H9 (cell line): ENCODE data around the gene ACER1. TPM values are rescaled to one million over a fixed set of nuclear protein-coding genes. Genes with fewer than 3 reads are reported as not detected.
A peak's percentile ranks its signal among the peaks of the same experiment; 100 is the strongest.

ENCODE experiments used
- DNase-seq: peaks from one replicate; pipeline ENCODE4 v3.0.0-alpha.2; 2017
- H2AFZ ChIP-seq: one replicate; pipeline ENCODE4 v1.6.1; 2013; ENCODE audit warnings: mild to moderate bottlenecking, low read length, control low read depth, moderate library complexity
- H2AK5ac ChIP-seq: 2 replicates; pipeline ENCODE4 v1.6.1; 2013; ENCODE audit warnings: low read length, control low read depth, mixed read lengths; ENCODE audit not compliant: insufficient read length
- H2BK120ac ChIP-seq: one replicate; pipeline ENCODE4 v1.6.1; 2013; ENCODE audit warnings: low read depth, mild to moderate bottlenecking, low read length, control low read depth, inconsistent platforms; ENCODE audit not compliant: poor library complexity, severe bottlenecking
- H2BK12ac ChIP-seq: 2 replicates; pipeline ENCODE4 v1.6.1; 2013; ENCODE audit warnings: low read length, control low read depth, mixed read lengths, low read depth; ENCODE audit not compliant: insufficient read length
- H2BK15ac ChIP-seq: 2 replicates; pipeline ENCODE4 v1.6.1; 2013; ENCODE audit warnings: low read depth, low read length, control low read depth
- H2BK20ac ChIP-seq: one replicate; pipeline ENCODE4 v1.6.1; 2013; ENCODE audit warnings: low read depth, mild to moderate bottlenecking, low read length, control low read depth, inconsistent platforms; ENCODE audit not compliant: poor library complexity, severe bottlenecking
- H2BK5ac ChIP-seq: 2 replicates; pipeline ENCODE4 v1.6.1; 2013; ENCODE audit warnings: low read length, control low read depth, mixed read lengths; ENCODE audit not compliant: insufficient read length
- H3K14ac ChIP-seq: 2 replicates; pipeline ENCODE4 v1.6.1; 2013; ENCODE audit warnings: low read length, control low read depth; ENCODE audit not compliant: insufficient read depth
- H3K18ac ChIP-seq: 2 replicates; pipeline ENCODE4 v1.6.1; 2013; ENCODE audit warnings: low read depth, mild to moderate bottlenecking, mixed read lengths, low read length, control low read depth; ENCODE audit not compliant: insufficient read length
- H3K23ac ChIP-seq: 2 replicates; pipeline ENCODE4 v1.6.1; 2013; ENCODE audit warnings: low read length, control low read depth, mixed read lengths, low read depth; ENCODE audit not compliant: insufficient read length
- H3K23me2 ChIP-seq: 2 replicates; pipeline ENCODE4 v1.6.1; 2013; ENCODE audit warnings: low read depth, mild to moderate bottlenecking, mixed read lengths, low read length, control low read depth; ENCODE audit not compliant: insufficient read length, poor library complexity, severe bottlenecking
- H3K27ac ChIP-seq: 2 replicates; pipeline ENCODE4 v1.5.1; 2013; ENCODE audit warnings: low read length, control low read depth, mixed read lengths, low read depth; ENCODE audit not compliant: insufficient read length
- H3K27me3 ChIP-seq: 2 replicates; pipeline ENCODE4 v1.6.1; 2013; ENCODE audit warnings: low read length, control low read depth, inconsistent platforms; ENCODE audit not compliant: insufficient read depth
- H3K4ac ChIP-seq: 2 replicates; pipeline ENCODE4 v1.6.1; 2013; ENCODE audit warnings: low read depth, mild to moderate bottlenecking, control low read depth, inconsistent platforms, low read length, moderate library complexity
- H3K4me1 ChIP-seq: 2 replicates; pipeline ENCODE4 v1.6.1; 2013; ENCODE audit warnings: low read length, control low read depth, inconsistent platforms; ENCODE audit not compliant: insufficient read depth
- H3K4me2 ChIP-seq: 2 replicates; pipeline ENCODE4 v1.6.1; 2013; ENCODE audit warnings: low read length, control low read depth, mixed read lengths; ENCODE audit not compliant: insufficient read length, insufficient read depth
- H3K56ac ChIP-seq: 2 replicates; pipeline ENCODE4 v1.6.1; 2013; ENCODE audit warnings: low read depth, mild to moderate bottlenecking, mixed read lengths, low read length, control low read depth; ENCODE audit not compliant: insufficient read length
- H3K79me1 ChIP-seq: 2 replicates; pipeline ENCODE4 v1.6.1; 2013; ENCODE audit warnings: low read depth, mild to moderate bottlenecking, moderate library complexity, low read length, control low read depth, inconsistent platforms; ENCODE audit not compliant: insufficient read depth, poor library complexity, severe bottlenecking
- H3K79me2 ChIP-seq: 2 replicates; pipeline ENCODE4 v1.6.1; 2013; ENCODE audit warnings: low read length, control low read depth, inconsistent platforms; ENCODE audit not compliant: insufficient read depth
- H3K9ac ChIP-seq: 2 replicates; pipeline ENCODE4 v1.6.1; 2013; ENCODE audit warnings: low read length, control low read depth, mixed read lengths; ENCODE audit not compliant: insufficient read length; ENCODE audit errors: extremely low read depth
- H3K9me3 ChIP-seq: one replicate; pipeline ENCODE4 v1.6.1; 2013; ENCODE audit warnings: low read depth, low read length, inconsistent platforms; ENCODE audit not compliant: control insufficient read depth
- H3T11ph ChIP-seq: one replicate; pipeline ENCODE4 v1.6.1; 2013; ENCODE audit warnings: mild to moderate bottlenecking, low read length, control low read depth, inconsistent platforms
- H4K20me1 ChIP-seq: one replicate; pipeline ENCODE4 v1.6.1; 2013; ENCODE audit not compliant: control insufficient read depth, insufficient read length, insufficient read depth
- H4K5ac ChIP-seq: 2 replicates; pipeline ENCODE4 v1.6.1; 2013; ENCODE audit warnings: low read depth, mild to moderate bottlenecking, mixed read lengths, low read length, control low read depth; ENCODE audit not compliant: insufficient read length
- H4K8ac ChIP-seq: replicated peaks from 2 replicates; pipeline ENCODE4 v1.6.1; 2013; ENCODE audit warnings: low read length, control low read depth, mixed read lengths, low read depth; ENCODE audit not compliant: insufficient read length
- H4K91ac ChIP-seq: 2 replicates; pipeline ENCODE4 v1.6.1; 2013; ENCODE audit warnings: low read depth, mild to moderate bottlenecking, moderate library complexity, mixed read lengths, low read length, control low read depth; ENCODE audit not compliant: insufficient read length
- H3K27ac Mint-ChIP-seq, 3 experiments: 2 replicates in 2 of 3; 3 replicates in 1 of 3; pipeline ENCODE4 v1.8.0; 2020 to 2021; ENCODE audit warnings: mixed read lengths in 3 of 3, mild to moderate bottlenecking in 1 of 3, moderate library complexity in 1 of 3
- H3K27me3 Mint-ChIP-seq: 2 replicates; pipeline ENCODE4 v1.8.0; 2021; ENCODE audit warnings: low read depth, mild to moderate bottlenecking, moderate library complexity, mixed read lengths
- H3K36me3 Mint-ChIP-seq, 3 experiments: 2 replicates in 2 of 3; 3 replicates in 1 of 3; pipeline ENCODE4 v1.8.0; 2020 to 2021; ENCODE audit warnings: low read depth in 3 of 3, mixed read lengths in 3 of 3; ENCODE audit not compliant: insufficient read depth in 1 of 3
- H3K4me1 Mint-ChIP-seq, 2 experiments: 2 replicates each; pipeline ENCODE4 v1.8.0; 2020; ENCODE audit warnings: mixed read lengths in 2 of 2
- H3K4me3 Mint-ChIP-seq, 2 experiments: 2 replicates in 1 of 2; 3 replicates in 1 of 2; pipeline ENCODE4 v1.8.0; 2020 to 2021; ENCODE audit warnings: mild to moderate bottlenecking in 2 of 2, mixed read lengths in 2 of 2, moderate library complexity in 1 of 2
- H3K9me3 Mint-ChIP-seq, 2 experiments: 2 replicates in 1 of 2; 3 replicates in 1 of 2; pipeline ENCODE4 v1.8.0; 2020; ENCODE audit warnings: mild to moderate bottlenecking in 2 of 2, mixed read lengths in 2 of 2, moderate library complexity in 1 of 2
- CTCF ChIP-seq: fragments of 200-600 bp; sonication (generic); conservative IDR thresholded peaks from 3 replicates; pipeline ENCODE4 v1.8.0; 2021; ENCODE audit warnings: antibody characterized with exemption, mild to moderate bottlenecking
- WGBS: extraction: QIAGEN DNeasy Blood & Tissue Kit; methylation state at CpG from one replicate; pipeline ENCODE4 v1.1.7; 2013; ENCODE audit warnings: missing lambda C conversion rate, low lambda C conversion rate, mixed read lengths; ENCODE audit not compliant: insufficient read length; ENCODE audit errors: extremely low coverage; 5-methylcytosine and 5-hydroxymethylcytosine counted together
- total RNA-seq: library from RNA; stranded (reverse); gene quantifications from 2 replicates; pipeline ENCODE4 v1.2.1, GENCODE V29; 2021

ACER1 gene
- total RNA-seq, 1 experiment from 2014 or later, result not detected

DNA sequence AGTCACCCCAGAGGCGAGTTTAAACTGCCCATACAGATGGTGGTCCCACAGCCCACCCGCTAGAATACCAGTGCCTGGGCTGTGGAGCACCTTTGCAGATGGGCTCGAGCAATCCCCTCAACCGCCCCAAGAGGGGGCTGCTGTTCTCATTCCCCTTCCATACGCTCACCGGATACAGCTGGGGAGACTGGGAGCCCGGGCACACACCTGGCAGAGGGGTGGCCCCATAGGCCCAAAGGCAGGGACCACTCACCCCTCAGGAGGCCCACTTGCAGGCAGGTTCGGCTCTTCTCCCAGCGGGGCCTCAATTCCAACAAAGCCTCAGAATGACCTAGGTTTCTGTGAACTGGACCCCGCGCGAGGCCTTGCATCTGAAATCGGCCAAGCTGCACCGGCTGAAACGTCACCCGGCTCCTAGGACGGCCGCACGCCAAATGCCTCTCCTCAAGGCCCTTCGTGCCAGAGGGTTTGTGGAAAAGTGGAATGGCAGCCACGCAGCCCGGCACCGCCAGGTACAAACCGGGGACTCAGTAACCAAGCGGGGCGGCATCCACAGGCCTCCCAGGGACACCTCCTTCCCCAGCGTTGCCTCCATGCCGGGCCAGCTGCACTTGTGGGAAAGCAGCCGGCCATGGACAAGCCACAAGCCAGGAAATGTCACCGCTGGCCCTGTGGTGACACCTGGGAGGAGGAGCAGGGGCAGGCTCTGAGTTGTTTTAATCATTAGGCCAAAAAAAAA lies 72.3 kb downstream of the ACER1 start:
- Histone ChIP-seq H3K79me1 (peaks cover 12% of the 10 kb centered on the region), H3T11ph (no peak overlapping the region), H4K8ac (no peak overlapping the region), H3K27me3 (no peaks in the 10 kb centered on the region), H3K4me2 (no peak overlapping the region), H3K23ac (no peak overlapping the region), H3K9ac (no peak overlapping the region), H3K14ac (no peak overlapping the region), H3K27ac (no peak overlapping the region), H2AK5ac (no peak overlapping the region), H2BK5ac (no peak overlapping the region), H4K20me1 (peaks cover 6% of the 10 kb centered on the region), H3K4ac (no peak overlapping the region), H2BK12ac (no peak overlapping the region), H4K91ac (no peak overlapping the region), H3K18ac (no peak overlapping the region), H2AFZ (no peak overlapping the region), H4K5ac (no peak overlapping the region), H3K23me2 (no peaks in the 10 kb centered on the region), H3K9me3 (no peaks in the 10 kb centered on the region), H3K56ac (no peak overlapping the region), H2BK120ac (no peak overlapping the region), H3K4me1 (no peaks in the 10 kb centered on the region), H2BK20ac (no peak overlapping the region), H2BK15ac (no peak overlapping the region), H3K79me2 (peaks cover 13% of the 10 kb centered on the region; the same call in 1 of the 2 replicates)
- Mint-ChIP-seq H3K4me1 (peaks cover 7 to 11% of the 10 kb centered on the region in 2 experiments), H3K27ac (no peak overlapping the region; a peak in 1 of 7 replicates), H3K4me3 (no peak overlapping the region), H3K9me3 (no peaks in the 10 kb centered on the region), H3K36me3 (peaks cover 31 to 60% (median 55%) of the 10 kb centered on the region in 3 experiments), H3K27me3 (no peaks in the 10 kb centered on the region)
- peak; percentile 77 for DNase-seq
- WGBS, result no CpG with 5 or more reads among the region's 30 CpGs
- TF ChIP-seq CTCF, result peak; percentile 77
